ENCODE results near the gene SYNPO2.
"Not testable (repeated sequence)": the region's sequence is repeated elsewhere in the genome, so short reads cannot be mapped to it uniquely, and the experiment has no call there.

SYNPO2 gene

DNA sequence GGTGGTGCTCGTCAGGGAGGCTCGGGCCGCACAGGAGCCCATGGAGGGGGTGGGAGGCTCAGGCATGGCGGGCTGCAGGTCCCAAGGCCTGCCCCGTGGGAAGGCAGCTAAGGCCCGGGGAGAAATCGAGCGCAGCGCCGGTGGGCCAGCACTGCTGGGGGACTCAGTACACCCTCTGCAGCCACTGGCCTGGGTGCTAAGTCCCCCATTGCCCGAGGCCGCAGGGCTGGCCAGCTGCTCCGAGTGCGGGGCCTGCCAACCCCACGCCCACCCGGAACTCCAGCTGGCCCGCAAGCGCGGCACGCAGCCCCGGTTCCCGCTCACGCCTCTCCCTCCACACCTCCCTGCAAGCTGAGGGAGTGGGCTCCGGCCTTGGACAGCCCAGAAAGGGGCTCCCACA is 88.4 kb downstream of the SYNPO2 start:
- not testable (repeated sequence) for DNase-seq

GRCh38 chr4:118979712-118980111 is 91.1 kb downstream of the SYNPO2 start:
- DNase-seq = no peak

- DNase-seq = no peak
Observed at GRCh38 chr4:118981171-118981838, 92.7 kb downstream of the SYNPO2 start.

- peak; percentile 6 for DNase-seq
Observed at GRCh38 chr4:118981839-118982381, 93.3 kb downstream of the SYNPO2 start.

DNA sequence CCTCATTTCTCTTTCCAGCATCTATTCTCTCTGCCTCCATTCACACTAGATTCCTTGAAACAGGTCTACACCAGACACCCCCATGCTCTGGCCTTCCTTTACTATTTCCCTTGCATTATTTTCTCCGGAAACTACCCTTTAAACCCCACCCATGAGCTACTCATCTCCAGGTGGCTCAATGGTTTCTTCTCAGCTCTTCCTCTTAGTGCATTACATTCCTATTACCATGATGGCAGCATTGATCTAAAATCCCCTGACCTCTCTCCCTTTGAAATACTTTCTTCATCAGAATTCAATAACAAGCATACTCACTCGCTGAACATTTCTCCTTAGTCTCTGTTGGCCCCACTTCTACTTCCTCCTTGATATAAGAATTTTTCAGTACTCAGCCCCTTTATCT is 94.6 kb downstream of the SYNPO2 start:
- DNase-seq = no peak

- DNase-seq = no peak
Observed at GRCh38 chr4:118983831-118984230, 95.2 kb downstream of the SYNPO2 start.

- DNase-seq = no peak
Observed at GRCh38 chr4:118985170-118986000, 96.7 kb downstream of the SYNPO2 start.

GRCh38 chr4:118987959-118988634 is 99.4 kb downstream of the SYNPO2 start:
- DNase-seq = no peak

- DNase-seq = no peak
Observed at GRCh38 chr4:118988635-118988972, 100.0 kb downstream of the SYNPO2 start.

GRCh38 chr4:118989098-118990080 is 100.7 kb downstream of the SYNPO2 start:
- no peak for DNase-seq

GRCh38 chr4:118991686-118992085 is 103.0 kb downstream of the SYNPO2 start:
- DNase-seq = no peak

DNA sequence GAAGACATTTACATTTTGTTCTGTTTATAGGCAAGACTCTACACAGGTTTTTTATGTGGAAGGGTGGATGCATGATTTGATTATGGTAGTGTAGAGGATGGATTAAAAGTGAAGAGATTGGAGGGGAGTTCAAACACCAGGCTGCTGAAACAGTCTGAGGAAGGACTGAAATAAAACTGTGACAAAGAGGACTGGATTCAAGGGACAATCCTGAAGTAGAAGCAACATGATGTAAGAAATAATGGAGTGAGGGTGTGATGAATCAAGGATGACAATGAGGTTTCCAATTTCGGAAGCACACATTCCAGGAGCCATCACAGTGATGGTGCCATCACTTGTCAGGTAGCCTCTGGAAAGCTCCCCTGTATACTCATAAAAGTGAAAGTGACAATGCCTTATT is 103.5 kb downstream of the SYNPO2 start:
- no peak for DNase-seq

DNA sequence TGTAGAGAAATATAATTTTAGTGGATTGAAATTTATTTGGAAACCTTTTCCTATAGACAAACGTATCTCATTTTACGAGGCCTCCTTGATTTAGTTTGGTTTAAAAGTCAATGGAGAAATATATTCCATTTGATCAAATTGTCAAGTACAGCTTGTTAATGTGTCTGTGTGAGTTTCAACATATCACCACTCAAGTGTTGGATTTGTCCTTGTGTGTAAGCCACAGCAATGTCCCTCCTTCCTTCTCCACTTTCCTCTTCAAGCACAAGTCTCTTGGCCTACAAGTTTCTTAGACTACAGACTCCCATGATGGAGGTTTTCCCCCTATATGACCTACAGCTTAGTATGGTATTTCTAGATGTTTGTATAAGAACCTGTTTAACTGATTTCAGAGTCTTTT is 104.7 kb downstream of the SYNPO2 start:
- no peak for DNase-seq

DNA sequence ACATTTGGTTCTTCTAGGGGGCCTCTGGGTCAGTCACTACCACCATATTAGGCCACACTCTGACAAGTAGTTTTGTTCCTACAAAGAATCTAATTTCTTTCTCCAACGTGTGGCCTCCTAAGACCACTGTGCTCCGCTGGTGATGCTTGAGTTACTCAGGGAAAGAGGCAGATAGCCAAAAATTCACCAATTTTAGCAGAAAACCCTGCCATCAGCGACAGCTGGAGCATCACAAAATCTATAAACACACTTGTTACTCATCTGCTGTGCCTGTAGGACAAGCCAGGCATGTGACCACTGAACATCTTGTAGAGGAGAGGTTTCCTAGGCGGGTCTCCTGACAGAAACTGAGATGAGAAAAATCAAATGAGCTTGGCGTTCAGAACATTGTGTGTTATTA is 105.4 kb downstream of the SYNPO2 start:
- no peak for DNase-seq

DNA sequence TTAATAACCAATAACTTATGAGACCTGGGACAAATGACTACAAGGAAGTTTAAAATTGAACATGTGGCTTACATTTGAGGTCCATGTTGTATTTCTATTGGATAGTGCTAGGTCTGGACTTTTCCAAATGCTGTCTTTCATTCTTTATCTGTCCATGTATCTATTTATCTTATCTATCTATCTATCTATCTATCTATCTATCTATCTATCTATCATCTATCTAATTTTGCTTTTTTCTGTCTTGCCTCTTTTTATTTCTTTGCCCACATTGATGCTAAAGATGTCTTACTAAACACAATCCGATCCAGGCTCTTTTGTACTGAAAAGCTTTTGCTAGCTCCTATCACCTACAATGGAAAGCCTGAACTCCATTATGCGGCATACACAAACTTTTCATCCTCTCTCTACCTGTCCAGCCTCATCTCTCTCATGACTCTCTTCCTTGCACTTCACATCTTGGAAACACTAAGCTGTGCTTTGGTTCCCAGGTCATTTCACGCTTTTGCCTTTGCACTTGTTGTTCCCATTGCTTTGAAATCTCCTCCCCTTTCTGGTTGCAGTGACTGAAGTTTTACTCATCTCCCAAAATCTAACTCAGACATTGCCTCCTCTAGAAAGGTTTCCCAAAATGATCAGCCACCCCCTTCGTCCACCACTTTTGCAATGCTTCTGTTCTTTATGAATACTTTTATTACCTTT is 107.2 kb downstream of the SYNPO2 start:
- no peak for DNase-seq

GRCh38 chr4:118997601-118998000 is 108.9 kb downstream of the SYNPO2 start:
- DNase-seq = no peak

- DNase-seq = no peak
Observed at GRCh38 chr4:118999919-119000318, 111.3 kb downstream of the SYNPO2 start.

DNA sequence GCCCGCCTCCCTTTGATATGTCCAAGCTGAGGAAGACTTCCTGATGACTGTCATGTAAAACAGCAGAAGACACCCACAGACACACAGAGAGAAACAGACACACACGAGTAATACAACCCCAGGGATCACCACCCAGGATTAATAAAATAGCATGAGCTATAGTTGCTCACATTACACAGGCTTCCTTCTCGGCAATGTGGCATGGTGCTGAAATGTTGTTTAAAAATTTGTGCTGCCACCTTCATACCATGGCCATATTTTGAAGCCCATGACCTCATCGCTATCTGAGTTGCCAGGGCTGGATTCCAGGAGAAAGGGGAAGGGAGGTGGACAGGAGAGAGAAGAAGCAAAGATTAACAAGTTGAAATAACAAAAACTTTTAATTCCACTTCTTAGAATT is 111.7 kb downstream of the SYNPO2 start:
- no peak for DNase-seq

DNA sequence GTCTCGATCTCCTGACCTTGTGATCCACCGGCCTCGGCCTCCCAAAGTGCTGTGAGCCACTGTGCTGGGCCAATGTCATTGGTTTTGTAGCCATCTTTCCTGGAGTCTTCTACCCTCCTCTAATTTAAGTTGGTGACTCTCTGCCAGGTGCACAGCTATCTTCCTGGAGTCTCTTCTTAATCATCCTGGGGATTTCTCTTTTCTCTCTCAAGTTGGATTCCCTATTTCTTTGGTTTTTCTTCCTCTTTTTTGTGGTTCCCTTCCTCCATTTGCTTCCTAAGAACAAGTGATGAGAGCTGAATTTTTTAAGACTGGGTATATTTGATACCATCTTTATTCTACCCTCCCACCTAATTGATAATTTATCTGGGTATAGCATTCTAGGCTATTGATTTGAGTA is 113.8 kb downstream of the SYNPO2 start:
- no peak for DNase-seq

DNA sequence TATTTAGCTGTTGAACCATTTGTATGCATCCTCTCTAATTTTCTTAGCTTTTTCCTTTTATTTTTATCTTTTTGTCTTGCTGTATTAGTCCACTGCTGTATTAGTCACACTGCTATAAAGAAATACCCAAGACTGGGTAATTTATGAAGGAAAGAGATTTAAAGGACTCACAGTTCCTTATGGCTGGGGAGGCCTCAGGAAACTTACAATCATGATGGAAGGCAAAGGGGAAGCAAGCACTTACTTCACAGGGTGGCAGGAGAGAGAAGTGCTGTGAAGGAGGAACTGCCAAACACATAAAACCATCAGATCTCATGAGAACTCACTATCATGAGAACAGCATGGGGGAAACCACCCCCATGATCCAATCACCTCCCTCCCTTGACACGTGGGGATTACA is 114.3 kb downstream of the SYNPO2 start:
- not testable (repeated sequence) for DNase-seq

- no peak for DNase-seq
Observed at GRCh38 chr4:119005928-119006460, 117.3 kb downstream of the SYNPO2 start.

DNA sequence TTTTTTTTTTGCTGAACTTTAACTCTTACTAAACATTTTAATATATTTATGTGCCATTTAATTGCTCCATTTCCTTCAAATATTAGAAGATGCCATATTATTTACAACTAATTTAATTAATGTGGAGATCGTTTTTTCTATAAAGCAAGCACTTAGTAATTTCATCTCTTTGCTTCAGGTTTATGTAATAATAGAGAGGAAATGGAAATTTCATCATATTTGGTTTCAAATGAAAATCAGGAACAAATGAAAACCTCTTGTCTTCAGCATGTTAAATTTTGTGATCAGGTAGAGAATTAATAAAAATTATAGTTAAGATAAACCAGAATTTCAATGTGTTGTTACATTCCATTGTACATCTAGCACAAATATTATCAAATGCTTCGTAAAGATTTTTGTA is 120.1 kb downstream of the SYNPO2 start:
- no peak for DNase-seq

Data from DMS 273 treated with DMSO at 0.1 percent for 48 hours (cell line).